Measurements from ENCODE around the gene COL5A1.

DNA sequence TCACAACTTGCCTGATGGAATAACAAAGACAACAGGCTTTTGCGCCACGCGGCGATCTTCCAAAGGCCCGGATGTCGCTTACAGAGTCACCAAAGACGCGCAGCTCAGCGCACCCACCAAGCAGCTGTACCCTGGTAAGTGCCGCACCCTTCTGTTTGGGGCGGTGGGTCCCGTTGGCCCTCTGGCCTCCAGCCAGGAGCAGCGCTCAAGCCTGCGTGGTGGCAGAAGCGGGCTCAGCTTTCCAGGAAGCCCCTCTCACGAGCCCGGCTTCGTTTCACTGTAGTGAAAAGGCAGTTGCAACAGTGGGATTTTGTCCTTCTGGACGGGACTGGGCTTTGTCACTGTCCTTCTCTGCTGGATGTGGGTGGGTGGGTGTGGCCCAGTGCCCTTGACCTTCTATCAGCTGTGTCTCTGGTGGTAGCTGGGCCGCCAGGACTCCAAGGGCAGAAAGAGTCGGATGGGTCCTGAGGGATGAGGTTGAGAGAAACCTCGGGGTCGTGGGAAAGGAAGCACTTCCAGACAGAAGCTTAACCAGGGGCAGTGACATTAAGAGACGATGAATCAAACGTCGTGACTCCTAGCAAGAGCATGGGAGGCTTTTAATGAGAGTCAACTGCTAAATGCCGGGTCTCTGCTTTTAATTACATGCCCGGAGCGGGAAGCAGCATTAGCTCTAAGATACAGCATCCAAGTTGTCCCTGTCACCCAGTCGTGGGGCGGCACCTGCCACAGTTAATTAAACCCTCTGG is 49.5 kb downstream of the COL5A1 start:
- TF ChIP-seq POLR2A (IDR thresholded peaks at IDR 0.05) (no peak), CTCF (IDR thresholded peaks at IDR 0.05 in 4 of 5, conservative IDR thresholded peaks at IDR 0.05 in 1 of 5) (no peak)
